Testis (tissue), 2 donors: ENCODE results near the gene CSNK1E.

ENCODE experiments used
- CTCF ChIP-seq, 3 experiments: fragments of 450-650 bp in 2 of 3; fragments of 200-600 bp in 1 of 3; sonication (generic) in 1 of 3; IDR thresholded peaks; one replicate each; pipeline ENCODE4 v1.5.1; 2016 to 2019; ENCODE audit warnings: antibody characterized with exemption in 3 of 3, mild to moderate bottlenecking in 2 of 3, moderate library complexity in 1 of 3
- POLR2A ChIP-seq: fragments of 450-650 bp; IDR thresholded peaks from one replicate; pipeline ENCODE4 v1.6.1; 2017; ENCODE audit warnings: antibody characterized with exemption, mild to moderate bottlenecking, moderate library complexity

GRCh38 chr22:38294193-38294592 is 23.0 kb downstream of the CSNK1E start:
- TF ChIP-seq CTCF (IDR thresholded peaks at IDR 0.05) (no peak), POLR2A (no peak)
